GM12878 (cell line): ENCODE data around the gene SFSWAP. TPM values are rescaled to one million over a fixed set of nuclear protein-coding genes. Genes with fewer than 3 reads are reported as not detected.

Experiments used
- ATAC-seq: fragments of 200-7000 bp; cut with Tn5 transposase; 3 replicates; pipeline ENCODE4 v1.9.1; 2020; ENCODE audit warnings: mild to moderate bottlenecking, moderate library complexity
- BruUV-seq: library from RNA; stranded (reverse); fragments of 400-500 nt; replicated peaks from 2 replicates; lab custom pipeline; 2021; lab: Mats Ljungman, UMichigan
- CTCF ChIA-PET: fragments of 300-600 bp; sonication (Branson Sonifier 250); formaldehyde crosslinking; extraction: SDS; loops from one replicate; lab custom pipeline; 2021; ENCODE audit warnings: inconsistent platforms; lab: Yijun Ruan, JAX
- POLR2A ChIA-PET: fragments of 350-600 bp; formaldehyde crosslinking; extraction: SDS; loops from one replicate; lab custom pipeline; 2021; ENCODE audit warnings: inconsistent platforms; lab: Charles Lee
- RAD21 ChIA-PET: fragments of 300-600 bp; sonication (Branson Sonifier 250); formaldehyde crosslinking; loops from one replicate; lab custom pipeline; 2023; ENCODE audit warnings: antibody characterized with exemption; ENCODE audit not compliant: unreplicated experiment; lab: Charles Lee
- SMC1A ChIA-PET: fragments of 300-600 bp; sonication (Branson Sonifier 250); formaldehyde crosslinking; loops from one replicate; lab custom pipeline; 2023; ENCODE audit not compliant: unreplicated experiment, uncharacterized antibody; lab: Charles Lee
- DNase-seq: peaks from one replicate; pipeline ENCODE4 v3.0.0-alpha.2; 2011; ENCODE audit warnings: low read depth, low spot score
- FAIRE-seq: peaks from 3 replicates; lab custom pipeline; 2011; peaks lifted over from hg19 to GRCh38; lab: Jason Lieb, UNC
- H2AFZ ChIP-seq: 2 replicates; pipeline ENCODE4 v1.6.0; 2011; ENCODE audit warnings: low read depth, low read length, control low read depth; ENCODE audit not compliant: control insufficient read depth
- H3K27ac ChIP-seq: 2 replicates; pipeline ENCODE4 v1.5.1; 2011; ENCODE audit warnings: control low read depth; ENCODE audit not compliant: control insufficient read depth, insufficient read depth
- H3K27me3 ChIP-seq, 2 experiments: replicated peaks in 1 of 2; 2 replicates each; pipeline versions ENCODE4 v1.6.0 to v1.6.1; 2011; ENCODE audit warnings: low read length in 1 of 2; ENCODE audit not compliant: control insufficient read depth in 2 of 2, insufficient read depth in 2 of 2
- H3K36me3 ChIP-seq, 2 experiments: 2 replicates each; pipeline ENCODE4 v1.5.1; 2011; ENCODE audit warnings: low read length in 1 of 2; ENCODE audit not compliant: control insufficient read depth in 2 of 2, insufficient read depth in 2 of 2
- H3K4me1 ChIP-seq: 2 replicates; pipeline ENCODE4 v1.6.1; 2011; ENCODE audit warnings: mild to moderate bottlenecking, low read length, moderate library complexity, mixed read lengths; ENCODE audit not compliant: control insufficient read depth, insufficient read depth
- H3K4me2 ChIP-seq: 2 replicates; pipeline ENCODE4 v1.6.0; 2011; ENCODE audit warnings: control low read depth; ENCODE audit not compliant: control insufficient read depth, insufficient read depth
- H3K4me3 ChIP-seq: fragments of 200-600 bp; sonication (generic); 2 replicates; pipeline ENCODE4 v1.5.1; 2016
- H3K79me2 ChIP-seq: 2 replicates; pipeline ENCODE4 v1.6.0; 2011; ENCODE audit warnings: low read length; ENCODE audit not compliant: control insufficient read depth, insufficient read depth
- H3K9ac ChIP-seq: 2 replicates; pipeline ENCODE4 v1.8.0; 2011; ENCODE audit warnings: low read length, control low read depth, mixed read lengths; ENCODE audit not compliant: control insufficient read depth, insufficient read depth
- H3K9me3 ChIP-seq: replicated peaks from 3 replicates; pipeline ENCODE4 v1.5.1; 2011; ENCODE audit warnings: mild to moderate bottlenecking, low read length; ENCODE audit not compliant: control insufficient read depth, insufficient read depth
- H4K20me1 ChIP-seq: 2 replicates; pipeline ENCODE4 v1.6.0; 2011; ENCODE audit not compliant: control insufficient read depth, insufficient read depth
- HSF1 ChIP-seq: fragments of 150-350 bp; IDR thresholded peaks from 2 replicates; pipeline ENCODE4 v1.6.1; 2014; ENCODE audit warnings: mild to moderate bottlenecking, low read depth, low read length
- JUND ChIP-seq: IDR thresholded peaks from 2 replicates; pipeline ENCODE4 v1.6.1; 2012; ENCODE audit warnings: low read depth, mild to moderate bottlenecking, low read length, improper control_type of control experiment, moderate library complexity
- LARP7 ChIP-seq: fragments of 450-650 bp; IDR thresholded peaks from 2 replicates; pipeline ENCODE4 v1.6.1; 2017; ENCODE audit warnings: mild to moderate bottlenecking
- NR2C1 ChIP-seq: fragments of 450-650 bp; IDR thresholded peaks from 2 replicates; pipeline ENCODE4 v1.6.1; 2017; ENCODE audit warnings: antibody characterized with exemption, mild to moderate bottlenecking, moderate library complexity
- POU2F2 ChIP-seq: IDR thresholded peaks from 3 replicates; pipeline ENCODE4 v1.6.1; 2011; ENCODE audit warnings: low read depth, mild to moderate bottlenecking, low read length, borderline replicate concordance
- RAD51 ChIP-seq: fragments of 450-650 bp; IDR thresholded peaks from 2 replicates; pipeline ENCODE4 v1.6.1; 2016; ENCODE audit warnings: moderate library complexity, mild to moderate bottlenecking, inconsistent platforms
- RB1 ChIP-seq: fragments of 450-650 bp; formaldehyde crosslinking; IDR thresholded peaks from 2 replicates; pipeline ENCODE4 v1.6.1; 2017; ENCODE audit warnings: mild to moderate bottlenecking, borderline replicate concordance
- SREBF2 ChIP-seq: IDR thresholded peaks from 2 replicates; pipeline ENCODE4 v1.6.1; 2012; ENCODE audit warnings: mild to moderate bottlenecking, low read length
- SUZ12 ChIP-seq: fragments of 200-600 bp; sonication (generic); IDR thresholded peaks from one replicate; pipeline ENCODE4 v1.6.1; 2018; ENCODE audit warnings: antibody characterized with exemption, mild to moderate bottlenecking; ENCODE audit not compliant: unreplicated experiment
- ZSCAN29 ChIP-seq: fragments of 450-650 bp; IDR thresholded peaks from 2 replicates; pipeline ENCODE4 v1.6.1; 2017; ENCODE audit warnings: mild to moderate bottlenecking, moderate library complexity
- WGBS: methylation state at CpG from one replicate; pipeline ENCODE4 v1.1.6; 2016; ENCODE audit warnings: low lambda C conversion rate; ENCODE audit not compliant: insufficient replicate concordance, insufficient coverage; ENCODE audit errors: missing lambda C conversion rate; 5-methylcytosine and 5-hydroxymethylcytosine counted together
- in situ Hi-C: fragments of 300-500 bp; cut with MboI; formaldehyde crosslinking; loops from 9 replicates; pipeline ENCODE4 v1.14.3; 2018; ENCODE audit warnings: mixed read lengths
- intact Hi-C: fragments of 100-400 bp; cut with micrococcal nuclease; formaldehyde crosslinking; loops from one replicate; pipeline ENCODE4 v1.14.2; 2022; ENCODE audit not compliant: unreplicated experiment
- polyA plus RNA-seq, 11 experiments: library from polyadenylated mRNA; depleted of rRNA in 4 of 11; unstranded in 6 of 11; stranded (reverse) in 5 of 11; fragments of >200 nt; fragmentation: Nextera tagmentation in 4 of 11; fragmentation: Illumina TruSeq in 1 of 11; extraction: Ambion mirVana in 4 of 11; extraction: Trizol in 1 of 11; gene quantifications; 1 replicate in 1 of 11; 2 replicates in 10 of 11; pipeline versions ENCODE4 v1.2.1 to v1.2.3, GENCODE V29; 2011 to 2016; ENCODE audit warnings: inconsistent platforms in 2 of 11, missing spikeins in 2 of 11, low read depth in 1 of 11
- total RNA-seq, 4 experiments: library from RNA; depleted of rRNA in 3 of 4; stranded (reverse); fragments of >200 nt in 3 of 4; fragmentation: Illumina TruSeq in 1 of 4; extraction: Trizol in 1 of 4; gene quantifications; 2 replicates each; pipeline versions ENCODE4 v1.2.1 to v1.2.3, GENCODE V29; 2013 to 2021
- TF ChIP-seq, protein P1 (sequence below): fragments of 450-650 bp; IDR thresholded peaks from 2 replicates; pipeline ENCODE4 v1.6.1; 2016; ENCODE audit warnings: mild to moderate bottlenecking
- TF ChIP-seq, protein P2 (sequence below): fragments of 150-350 bp; IDR thresholded peaks from 2 replicates; pipeline ENCODE4 v1.6.1; 2016; ENCODE audit warnings: low read depth, low read length
- TF ChIP-seq, protein P3 (sequence below): IDR thresholded peaks from 2 replicates; pipeline ENCODE4 v1.6.1; 2011; ENCODE audit warnings: low read depth, low read length, improper control_type of control experiment, borderline replicate concordance

The SFSWAP gene
- total and polyA plus RNA-seq, 10 of the 15 experiments (the other 5 are each of a cell fraction or from before 2014, with no cell fraction given) = 1.8 to 48.6 (median 25.0) TPM

DNA sequence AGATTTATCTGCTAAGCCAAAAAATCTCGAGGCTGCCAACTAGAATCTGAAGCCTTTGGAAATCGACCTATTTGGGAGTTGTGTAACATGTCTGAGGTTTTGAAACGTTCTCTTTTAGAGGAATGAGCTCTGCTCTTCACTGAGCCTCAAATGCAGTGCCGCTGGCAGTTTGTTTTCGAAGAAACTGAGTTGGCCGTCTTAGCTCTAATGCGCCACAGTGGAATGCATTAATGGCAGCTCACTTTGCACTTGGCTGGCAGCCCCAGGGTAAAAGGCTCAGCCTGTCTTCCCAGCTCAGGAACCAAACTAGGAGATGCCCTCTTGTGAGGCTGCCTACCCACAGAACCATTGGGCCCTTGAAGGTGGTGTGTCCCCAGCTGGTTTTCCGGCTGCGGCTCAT is 53.8 kb downstream of the SFSWAP start:
- Histone ChIP-seq H3K4me2 (no peak overlapping the region), H3K27me3 (no peaks in the 10 kb centered on the region), H3K79me2 (no peaks in the 10 kb centered on the region), H3K9me3 (no peaks in the 10 kb centered on the region), H2AFZ (no peak overlapping the region), H3K4me1 (no peaks in the 10 kb centered on the region; the same call in 1 of the 2 replicates), H3K36me3 (peaks cover 18 to 20% of the 10 kb centered on the region in 2 experiments), H3K9ac (no peak overlapping the region), H3K27ac (no peak overlapping the region), H3K4me3 (no peak overlapping the region), H4K20me1 (no peaks in the 10 kb centered on the region)
- no peak for DNase-seq
- CTCF ChIA-PET = interaction anchor here (0.8 to 1.6 kb wide), 3 partner anchors 9 to 11 kb away, joined by 3 to 11 read pairs (median 4); no protein-coding TSS in a partner anchor
- BruUV-seq = no TSS peak
- SMC1A ChIA-PET = interaction anchor here (1.2 kb wide), 2 partner anchors 9 to 17 kb away, joined by 5 read pairs; no protein-coding TSS in a partner anchor
- no peak for ATAC-seq
- POLR2A ChIA-PET = no interaction called here
- in situ Hi-C loops = no loop called here
- 94% methylated on average over 9 of the region's 9 CpGs for WGBS
- RAD21 ChIA-PET = interaction anchor here (1.4 kb wide), 1 partner anchor 9 kb away, joined by 4 read pairs; no protein-coding TSS in a partner anchor
- intact Hi-C loops = no loop called here
- FAIRE-seq = no peak
- TF ChIP-seq, protein P1, sequence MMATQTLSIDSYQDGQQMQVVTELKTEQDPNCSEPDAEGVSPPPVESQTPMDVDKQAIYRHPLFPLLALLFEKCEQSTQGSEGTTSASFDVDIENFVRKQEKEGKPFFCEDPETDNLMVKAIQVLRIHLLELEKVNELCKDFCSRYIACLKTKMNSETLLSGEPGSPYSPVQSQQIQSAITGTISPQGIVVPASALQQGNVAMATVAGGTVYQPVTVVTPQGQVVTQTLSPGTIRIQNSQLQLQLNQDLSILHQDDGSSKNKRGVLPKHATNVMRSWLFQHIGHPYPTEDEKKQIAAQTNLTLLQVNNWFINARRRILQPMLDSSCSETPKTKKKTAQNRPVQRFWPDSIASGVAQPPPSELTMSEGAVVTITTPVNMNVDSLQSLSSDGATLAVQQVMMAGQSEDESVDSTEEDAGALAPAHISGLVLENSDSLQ = no peak
- TF ChIP-seq RB1 = no peak
- no peak for TF ChIP-seq POU2F2
- TF ChIP-seq SUZ12 = no peak
- TF ChIP-seq SREBF2 = no peak
- no peak for TF ChIP-seq LARP7
- no peak for TF ChIP-seq ZSCAN29
- TF ChIP-seq JUND = no peak
- no peak for TF ChIP-seq HSF1
- no peak for TF ChIP-seq RAD51
- TF ChIP-seq, protein P2, sequence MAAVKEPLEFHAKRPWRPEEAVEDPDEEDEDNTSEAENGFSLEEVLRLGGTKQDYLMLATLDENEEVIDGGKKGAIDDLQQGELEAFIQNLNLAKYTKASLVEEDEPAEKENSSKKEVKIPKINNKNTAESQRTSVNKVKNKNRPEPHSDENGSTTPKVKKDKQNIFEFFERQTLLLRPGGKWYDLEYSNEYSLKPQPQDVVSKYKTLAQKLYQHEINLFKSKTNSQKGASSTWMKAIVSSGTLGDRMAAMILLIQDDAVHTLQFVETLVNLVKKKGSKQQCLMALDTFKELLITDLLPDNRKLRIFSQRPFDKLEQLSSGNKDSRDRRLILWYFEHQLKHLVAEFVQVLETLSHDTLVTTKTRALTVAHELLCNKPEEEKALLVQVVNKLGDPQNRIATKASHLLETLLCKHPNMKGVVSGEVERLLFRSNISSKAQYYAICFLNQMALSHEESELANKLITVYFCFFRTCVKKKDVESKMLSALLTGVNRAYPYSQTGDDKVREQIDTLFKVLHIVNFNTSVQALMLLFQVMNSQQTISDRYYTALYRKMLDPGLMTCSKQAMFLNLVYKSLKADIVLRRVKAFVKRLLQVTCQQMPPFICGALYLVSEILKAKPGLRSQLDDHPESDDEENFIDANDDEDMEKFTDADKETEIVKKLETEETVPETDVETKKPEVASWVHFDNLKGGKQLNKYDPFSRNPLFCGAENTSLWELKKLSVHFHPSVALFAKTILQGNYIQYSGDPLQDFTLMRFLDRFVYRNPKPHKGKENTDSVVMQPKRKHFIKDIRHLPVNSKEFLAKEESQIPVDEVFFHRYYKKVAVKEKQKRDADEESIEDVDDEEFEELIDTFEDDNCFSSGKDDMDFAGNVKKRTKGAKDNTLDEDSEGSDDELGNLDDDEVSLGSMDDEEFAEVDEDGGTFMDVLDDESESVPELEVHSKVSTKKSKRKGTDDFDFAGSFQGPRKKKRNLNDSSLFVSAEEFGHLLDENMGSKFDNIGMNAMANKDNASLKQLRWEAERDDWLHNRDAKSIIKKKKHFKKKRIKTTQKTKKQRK = no peak
- TF ChIP-seq, protein P3, sequence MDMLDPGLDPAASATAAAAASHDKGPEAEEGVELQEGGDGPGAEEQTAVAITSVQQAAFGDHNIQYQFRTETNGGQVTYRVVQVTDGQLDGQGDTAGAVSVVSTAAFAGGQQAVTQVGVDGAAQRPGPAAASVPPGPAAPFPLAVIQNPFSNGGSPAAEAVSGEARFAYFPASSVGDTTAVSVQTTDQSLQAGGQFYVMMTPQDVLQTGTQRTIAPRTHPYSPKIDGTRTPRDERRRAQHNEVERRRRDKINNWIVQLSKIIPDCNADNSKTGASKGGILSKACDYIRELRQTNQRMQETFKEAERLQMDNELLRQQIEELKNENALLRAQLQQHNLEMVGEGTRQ = no peak
- TF ChIP-seq NR2C1 = no peak
